Measurements from ENCODE around the gene NFKBIA. TPM values are rescaled to one million over a fixed set of nuclear protein-coding genes. Genes with fewer than 3 reads are reported as not detected.
A peak's percentile ranks its signal among the peaks of the same experiment; 100 is the strongest.

The NFKBIA gene
- total RNA-seq, 5 donors from 2014 or later (not counting 1 experiment from before 2014, with no cell fraction given): 129 to 1,245 (median 169) TPM

DNA sequence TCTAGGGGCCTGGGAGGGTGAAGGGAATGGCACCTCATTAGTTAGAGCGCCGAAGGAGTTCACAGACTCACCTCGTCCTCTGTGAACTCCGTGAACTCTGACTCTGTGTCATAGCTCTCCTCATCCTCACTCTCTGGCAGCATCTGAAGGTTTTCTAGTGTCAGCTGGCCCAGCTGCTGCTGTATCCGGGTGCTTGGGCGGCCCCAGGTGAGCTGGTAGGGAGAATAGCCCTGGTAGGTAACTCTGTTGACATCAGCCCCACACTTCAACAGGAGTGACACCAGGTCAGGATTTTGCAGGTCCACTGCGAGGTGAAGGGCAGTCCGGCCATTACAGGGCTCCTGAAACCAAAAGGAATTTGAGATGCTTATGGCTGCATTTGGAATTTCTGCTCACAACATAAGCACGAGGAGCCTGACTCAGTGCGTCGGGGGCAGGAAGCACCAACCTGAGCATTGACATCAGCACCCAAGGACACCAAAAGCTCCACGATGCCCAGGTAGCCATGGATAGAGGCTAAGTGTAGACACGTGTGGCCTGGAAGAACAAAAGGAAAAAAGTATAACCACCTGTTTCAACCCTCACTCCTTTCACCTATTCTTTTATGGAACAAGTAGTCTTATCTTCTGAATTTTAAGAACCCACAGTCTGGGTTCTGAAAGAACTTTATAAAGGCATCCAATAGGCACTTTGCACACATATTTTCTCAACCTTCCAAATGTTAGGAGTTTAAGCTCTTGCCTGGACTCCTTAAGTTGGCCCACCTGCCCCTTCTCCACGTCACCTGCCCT lies 2.0 kb downstream of the NFKBIA start:
- CTCF ChIA-PET: interaction anchor here (0.6 to 4.7 kb wide), 10 partner anchors 14 to 262 kb away, joined by 3 to 20 read pairs (median 10); partner anchors contain the start of gene PSMA6 (in 1 of the 2)
- Mint-ChIP-seq H3K27me3 (no peaks in the 10 kb centered on the region), H3K4me1 (peaks cover 65 to 74% (median 72%) of the 10 kb centered on the region in 3 donors), H3K36me3 (peaks cover 44% of the 10 kb centered on the region), H3K27ac (peak overlapping the region; percentile 97), H3K4me3 (peak overlapping the region; percentile 91 to 94 (median 93)), H3K9me3 (no peaks in the 10 kb centered on the region)
- WGBS (ENCODE audit: insufficient coverage): 10% methylated on average over 6 of the region's 14 CpGs
- Histone ChIP-seq H3K36me3 (ENCODE audit: control insufficient read depth in 2 of 2, extremely low read depth in 1 of 2, insufficient read depth in 1 of 2, low read length in 1 of 2) (peaks cover 6 to 45% of the 10 kb centered on the region in 2 donors), H3K4me3 (ENCODE audit: control insufficient read depth in 1 of 2, extremely low read depth in 1 of 2, low read length in 1 of 2) (peak overlapping the region; percentile 46 to 80), H3K9me3 (no peaks in the 10 kb centered on the region), H3K27me3 (replicated peaks in 1 of 2; ENCODE audit: control insufficient read depth in 2 of 2, extremely low read depth in 1 of 2, insufficient read depth in 2 of 2, low read length in 1 of 2) (no peaks in the 10 kb centered on the region), H3K4me1 (ENCODE audit: control insufficient read depth in 1 of 2, extremely low read depth in 1 of 2, insufficient read depth in 2 of 2, low read length in 2 of 2) (peaks cover 35 to 46% of the 10 kb centered on the region in 2 experiments), H3K27ac (ENCODE audit: low read length) (peak overlapping the region; percentile 96)
- ATAC-seq (replicated peaks in 1 of 4): peak in 1 of 4 experiments; percentile 5
- POLR2A ChIA-PET: interaction anchor here (0.5 to 6.3 kb wide), 28 partner anchors 13 to 1384 kb away, joined by 3 to 242 read pairs (median 5); partner anchors contain the start of genes PSMA6 (in 2 of the 2), FAM177A1 (in 1 of the 2), PPP2R3C (in 1 of the 2) and PRORP (in 1 of the 2)
- peak in 29 of 35 experiments; percentile 15 to 57 (median 35) for DNase-seq

DNA sequence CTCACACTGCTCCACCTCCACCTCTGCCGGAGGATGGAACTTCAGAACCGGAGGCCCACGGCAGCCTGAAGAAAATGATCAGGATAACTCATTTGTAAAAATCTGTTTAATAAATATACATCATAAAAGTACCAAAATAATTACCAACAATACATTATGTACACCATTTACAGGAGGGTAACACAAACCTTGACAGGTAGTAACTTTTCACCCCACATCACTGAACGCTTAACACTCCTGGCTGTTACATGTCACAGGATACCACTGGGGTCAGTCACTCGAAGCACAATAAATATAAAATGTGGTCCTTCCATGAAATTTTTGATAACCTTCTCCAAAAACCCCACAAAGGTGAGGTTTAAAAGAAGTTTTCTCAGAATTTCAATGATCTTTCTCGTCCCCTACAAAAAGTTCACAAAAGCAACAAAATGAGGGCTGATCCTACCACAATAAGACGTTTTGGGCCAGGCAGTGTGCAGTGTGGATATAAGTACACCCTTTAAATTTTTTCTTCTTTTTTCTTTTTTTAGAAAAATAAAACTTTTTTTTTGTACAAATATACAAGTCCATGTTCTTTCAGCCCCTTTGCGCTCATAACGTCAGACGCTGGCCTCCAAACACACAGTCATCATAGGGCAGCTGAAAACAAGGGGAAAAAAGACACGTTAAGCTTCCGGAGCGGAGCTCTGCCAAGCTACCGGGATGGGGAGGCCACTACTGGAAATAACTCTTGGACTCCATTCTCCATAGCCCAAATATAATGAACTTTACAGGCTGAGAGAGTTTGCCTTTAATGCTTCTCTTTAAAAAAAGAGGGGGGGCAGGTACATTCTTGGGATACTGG lies 2.9 kb downstream of the NFKBIA start:
- peak in 4 of 35 experiments; percentile 3 to 43 (median 12) for DNase-seq
- POLR2A ChIA-PET: interaction anchor here (0.5 to 6.3 kb wide), 28 partner anchors 12 to 772 kb away, joined by 3 to 242 read pairs (median 5); partner anchors contain the start of genes PSMA6 (in 2 of the 2), FAM177A1 (in 1 of the 2), PPP2R3C (in 1 of the 2) and PRORP (in 1 of the 2)

DNA sequence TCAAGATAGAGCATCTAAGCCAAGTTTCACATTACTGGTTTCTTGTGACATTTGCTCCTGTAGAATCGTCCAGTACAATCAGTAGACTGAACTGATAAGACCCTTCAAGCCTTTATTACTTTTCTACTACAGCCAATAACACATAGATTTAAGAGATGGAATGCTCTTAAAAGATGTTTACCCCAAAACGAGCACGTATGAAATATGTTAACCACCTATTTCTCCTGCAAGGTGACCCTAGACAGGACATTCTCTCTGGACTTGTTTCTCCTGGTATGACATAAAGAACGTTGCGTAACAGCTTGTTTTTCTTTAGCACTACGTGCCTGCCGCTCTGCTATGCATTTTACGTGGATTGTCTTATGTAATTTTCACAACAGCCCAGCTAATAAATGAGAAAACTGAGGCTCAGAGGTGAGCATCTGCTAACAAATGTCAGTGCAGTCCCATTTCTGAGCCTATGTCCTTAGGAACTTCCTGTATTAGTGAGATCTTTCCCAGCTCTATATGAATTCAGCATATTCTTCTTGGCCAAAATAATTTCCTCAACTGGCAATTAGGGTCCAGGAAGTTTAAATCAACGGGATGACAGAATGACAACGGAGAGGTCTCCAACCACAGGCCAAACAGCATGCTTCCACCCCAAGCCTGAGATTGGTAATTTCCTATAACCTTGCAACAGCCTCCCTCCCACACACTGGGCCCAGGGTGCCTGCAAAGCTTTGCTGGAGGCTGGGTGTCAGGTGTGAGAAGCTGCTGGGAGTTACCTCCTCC lies 3.7 kb downstream of the NFKBIA start:
- Mint-ChIP-seq H3K36me3 (peaks cover 45% of the 10 kb centered on the region), H3K4me1 (peaks cover 56 to 65% (median 63%) of the 10 kb centered on the region in 3 donors), H3K27me3 (no peaks in the 10 kb centered on the region), H3K9me3 (no peaks in the 10 kb centered on the region), H3K27ac (peak overlapping the region; percentile 97), H3K4me3 (peak overlapping the region; percentile 91 to 94 (median 93))
- Histone ChIP-seq H3K36me3 (ENCODE audit: control insufficient read depth in 2 of 2, extremely low read depth in 1 of 2, insufficient read depth in 1 of 2, low read length in 1 of 2) (peaks cover 6 to 48% of the 10 kb centered on the region in 2 donors), H3K27me3 (replicated peaks in 1 of 2; ENCODE audit: control insufficient read depth in 2 of 2, extremely low read depth in 1 of 2, insufficient read depth in 2 of 2, low read length in 1 of 2) (no peaks in the 10 kb centered on the region), H3K4me3 (ENCODE audit: control insufficient read depth in 1 of 2, extremely low read depth in 1 of 2, low read length in 1 of 2) (peak overlapping the region in 1 of 2 donors; percentile 80), H3K4me1 (ENCODE audit: control insufficient read depth in 1 of 2, extremely low read depth in 1 of 2, insufficient read depth in 2 of 2, low read length in 2 of 2) (peaks cover 32 to 44% of the 10 kb centered on the region in 2 experiments), H3K9me3 (no peaks in the 10 kb centered on the region), H3K27ac (ENCODE audit: low read length) (peak overlapping the region; percentile 96)
- ChIA-PET POLR2A (interaction anchor here (0.7 to 6.3 kb wide), 7 partner anchors 15 to 279 kb away, joined by 3 to 70 read pairs (median 3); partner anchors contain the start of genes PSMA6 (in 2 of the 2) and PPP2R3C (in 1 of the 2)), CTCF (interaction anchor here in 1 of 2 donors (2.1 kb wide), 1 partner anchor 16 kb away, joined by 9 read pairs; no protein-coding TSS in a partner anchor)
- DNase-seq (peak in 23 of 35 experiments; percentile 15 to 58 (median 31)), ATAC-seq (replicated peaks in 1 of 4) (no peak)
- 66% methylated on average over 4 of the region's 10 CpGs for WGBS (ENCODE audit: insufficient coverage)

More for the DNA sequence above, 2.9 kb downstream of the NFKBIA start:
- Mint-ChIP-seq H3K4me3 (peak overlapping the region; percentile 91 to 94 (median 93)), H3K36me3 (peaks cover 45% of the 10 kb centered on the region), H3K27ac (peak overlapping the region; percentile 97), H3K4me1 (peaks cover 64 to 73% (median 71%) of the 10 kb centered on the region in 3 donors), H3K9me3 (no peaks in the 10 kb centered on the region), H3K27me3 (no peaks in the 10 kb centered on the region)
- no peaks in the 10 kb centered on the region for H3K27me3 ChIP-seq (replicated peaks in 1 of 2; ENCODE audit: control insufficient read depth in 2 of 2, extremely low read depth in 1 of 2, insufficient read depth in 2 of 2, low read length in 1 of 2)
- ATAC-seq (replicated peaks in 1 of 4): no peak
- H3K27ac ChIP-seq (ENCODE audit: low read length): peak overlapping the region; percentile 96
- H3K4me3 ChIP-seq (ENCODE audit: control insufficient read depth in 1 of 2, extremely low read depth in 1 of 2, low read length in 1 of 2): peak overlapping the region; percentile 46 to 80
- peaks cover 6 to 48% of the 10 kb centered on the region in 2 donors for H3K36me3 ChIP-seq (ENCODE audit: control insufficient read depth in 2 of 2, extremely low read depth in 1 of 2, insufficient read depth in 1 of 2, low read length in 1 of 2)
- CTCF ChIA-PET: interaction anchor here (0.6 to 3.3 kb wide), 8 partner anchors 10 to 174 kb away, joined by 3 to 12 read pairs (median 8); no protein-coding TSS in a partner anchor
- H3K4me1 ChIP-seq (ENCODE audit: control insufficient read depth in 1 of 2, extremely low read depth in 1 of 2, insufficient read depth in 2 of 2, low read length in 2 of 2): peaks cover 34 to 46% of the 10 kb centered on the region in 2 experiments
- H3K9me3 ChIP-seq: no peaks in the 10 kb centered on the region
- WGBS (ENCODE audit: insufficient coverage): 40% methylated on average over 1 of the region's 14 CpGs

GRCh38 chr14:35399083-35399937 lies 5.2 kb downstream of the NFKBIA start:
- Histone ChIP-seq H3K9me3 (no peaks in the 10 kb centered on the region), H3K4me3 (ENCODE audit: control insufficient read depth in 1 of 2, extremely low read depth in 1 of 2, low read length in 1 of 2) (no peak overlapping the region), H3K27me3 (replicated peaks in 1 of 2; ENCODE audit: control insufficient read depth in 2 of 2, extremely low read depth in 1 of 2, insufficient read depth in 2 of 2, low read length in 1 of 2) (no peaks in the 10 kb centered on the region), H3K27ac (ENCODE audit: low read length) (peak overlapping the region; percentile 39), H3K4me1 (ENCODE audit: control insufficient read depth in 1 of 2, extremely low read depth in 1 of 2, insufficient read depth in 2 of 2, low read length in 2 of 2) (peaks cover 27 to 34% of the 10 kb centered on the region in 2 experiments), H3K36me3 (ENCODE audit: control insufficient read depth in 2 of 2, extremely low read depth in 1 of 2, insufficient read depth in 1 of 2, low read length in 1 of 2) (peaks cover 6 to 48% of the 10 kb centered on the region in 2 donors)
- Mint-ChIP-seq H3K4me1 (peaks cover 46 to 57% (median 53%) of the 10 kb centered on the region in 3 donors), H3K27me3 (no peaks in the 10 kb centered on the region), H3K36me3 (peaks cover 45% of the 10 kb centered on the region), H3K27ac (peak overlapping the region; percentile 57 to 82), H3K4me3 (peak overlapping the region in 1 of 3 donors; percentile 4), H3K9me3 (no peaks in the 10 kb centered on the region)
- DNase-seq (peak in 2 of 35 experiments; percentile 10 to 41), ATAC-seq (replicated peaks in 1 of 4) (no peak)
- CTCF ChIA-PET: interaction anchor here (0.5 to 1.1 kb wide), 3 partner anchors 23 to 245 kb away, joined by 3 read pairs; no protein-coding TSS in a partner anchor
- 89% methylated on average over 6 of the region's 15 CpGs for WGBS (ENCODE audit: insufficient coverage)
- POLR2A ChIA-PET: interaction anchor here (0.6 to 0.9 kb wide), 9 partner anchors 11 to 477 kb away, joined by 3 to 10 read pairs (median 3); partner anchors contain the start of genes FAM177A1 (in 1 of the 2) and PSMA6 (in 1 of the 2)

Measured in T-cell (primary cell).